Endodermal cell (in vitro differentiated cells): ENCODE data around the gene TCEA3. TPM values are rescaled to one million over a fixed set of nuclear protein-coding genes. Genes with fewer than 3 reads are reported as not detected.

Experiments
- DNase-seq: peaks from one replicate; pipeline ENCODE4 v3.0.0-alpha.2; 2017
- H3K27ac ChIP-seq: 2 replicates; pipeline ENCODE4 v1.5.1; 2013; ENCODE audit warnings: mild to moderate bottlenecking, low read depth, low read length, moderate library complexity
- H3K27me3 ChIP-seq: 2 replicates; pipeline ENCODE4 v1.6.1; 2013; ENCODE audit warnings: mild to moderate bottlenecking, low read length, moderate library complexity; ENCODE audit not compliant: insufficient read depth, control insufficient read depth, poor library complexity, severe bottlenecking
- H3K36me3 ChIP-seq: 2 replicates; pipeline ENCODE4 v1.7.0; 2013; ENCODE audit warnings: mild to moderate bottlenecking, low read length, moderate library complexity; ENCODE audit not compliant: control insufficient read depth, insufficient read depth
- H3K4me1 ChIP-seq: one replicate; pipeline ENCODE4 v1.7.0; 2013; ENCODE audit warnings: low read length; ENCODE audit not compliant: control insufficient read depth, insufficient read depth
- H3K4me3 ChIP-seq: 2 replicates; pipeline ENCODE4 v1.5.1; 2013; ENCODE audit warnings: mild to moderate bottlenecking, low read length, moderate library complexity
- H3K9ac ChIP-seq: 2 replicates; pipeline ENCODE4 v1.6.1; 2013; ENCODE audit warnings: mild to moderate bottlenecking, low read length, moderate library complexity; ENCODE audit not compliant: poor library complexity, severe bottlenecking; ENCODE audit errors: extremely low read depth
- H3K9me3 ChIP-seq: 2 replicates; pipeline ENCODE4 v1.6.1; 2013; ENCODE audit warnings: mild to moderate bottlenecking, low read length, moderate library complexity; ENCODE audit not compliant: control insufficient read depth
- H3K27ac Mint-ChIP-seq: 2 replicates; pipeline ENCODE4 v1.8.0; 2020; ENCODE audit warnings: mixed read lengths
- H3K27me3 Mint-ChIP-seq: 2 replicates; pipeline ENCODE4 v1.8.0; 2021; ENCODE audit warnings: mild to moderate bottlenecking, mixed read lengths; ENCODE audit not compliant: insufficient read depth
- H3K36me3 Mint-ChIP-seq: 2 replicates; pipeline ENCODE4 v1.8.0; 2020; ENCODE audit warnings: low read depth, mixed read lengths
- H3K4me1 Mint-ChIP-seq: 2 replicates; pipeline ENCODE4 v1.8.0; 2020; ENCODE audit warnings: mixed read lengths
- H3K4me3 Mint-ChIP-seq: 2 replicates; pipeline ENCODE4 v1.8.0; 2020; ENCODE audit warnings: mild to moderate bottlenecking, moderate library complexity, mixed read lengths
- H3K9me3 Mint-ChIP-seq: 2 replicates; pipeline ENCODE4 v1.8.0; 2020; ENCODE audit warnings: mild to moderate bottlenecking, mixed read lengths
- WGBS, 2 experiments: methylation state at CpG; one replicate each; pipeline versions ENCODE4 v1.1.5 to v1.1.7; 2013; ENCODE audit warnings: missing lambda C conversion rate in 2 of 2, mixed read lengths in 1 of 2; ENCODE audit not compliant: insufficient coverage in 1 of 2, insufficient read length in 1 of 2; 5-methylcytosine and 5-hydroxymethylcytosine counted together
- total RNA-seq, 2 donors: library from RNA; stranded (reverse); fragmentation: NEBNext Ultra II Directional in 1 of 2; extraction: Animal tissue kit (Norgen Biotek cat#: 25700) in 1 of 2; gene quantifications; 2 replicates in 1 of 2; 3 replicates in 1 of 2; pipeline ENCODE4 v1.2.1, GENCODE V29; 2021
- TF ChIP-seq, protein P1 (sequence below): fragments of 200-600 bp; sonication (generic); conservative IDR thresholded peaks from 2 replicates; pipeline ENCODE4 v1.5.0; 2021; ENCODE audit warnings: antibody characterized with exemption, mild to moderate bottlenecking

The TCEA3 gene
- total RNA-seq, 2 donors from 2014 or later: 4.0 to 4.7 TPM

DNA sequence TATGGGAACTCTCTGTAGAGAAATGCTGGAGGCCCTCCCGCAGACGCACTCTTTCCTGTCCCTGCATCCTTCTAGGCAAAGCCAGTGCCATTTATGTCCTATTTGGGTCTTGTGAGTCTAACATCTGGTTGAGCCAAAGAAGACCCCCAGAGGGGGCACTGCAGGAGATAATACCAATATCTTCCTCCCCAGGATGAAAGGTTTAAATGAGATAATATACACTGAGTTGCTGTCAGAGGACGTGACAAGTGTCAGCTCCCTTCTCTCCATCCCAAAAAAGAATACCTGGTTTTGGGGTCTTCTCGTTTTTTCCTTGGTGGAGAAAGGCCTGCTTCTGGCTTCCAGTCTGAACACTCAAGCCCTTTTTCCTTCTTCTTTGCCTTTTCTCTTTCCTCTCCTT lies 7.6 kb downstream of the TCEA3 start:
- Histone ChIP-seq H3K9me3 (no peaks in the 10 kb centered on the region), H3K9ac (no peak overlapping the region), H3K27ac (no peak overlapping the region), H3K4me1 (no peaks in the 10 kb centered on the region), H3K4me3 (no peak overlapping the region), H3K36me3 (no peaks in the 10 kb centered on the region), H3K27me3 (peaks cover 48% of the 10 kb centered on the region)
- Mint-ChIP-seq H3K36me3 (no peaks in the 10 kb centered on the region), H3K4me1 (peaks cover 5% of the 10 kb centered on the region), H3K9me3 (no peaks in the 10 kb centered on the region), H3K27ac (no peak overlapping the region), H3K4me3 (no peak overlapping the region), H3K27me3 (peaks cover 81% of the 10 kb centered on the region)
- WGBS, 2 experiments: 73 to 86% methylated on average over 4 of the region's 4 CpGs
- no peak for DNase-seq
- TF ChIP-seq, protein P1, sequence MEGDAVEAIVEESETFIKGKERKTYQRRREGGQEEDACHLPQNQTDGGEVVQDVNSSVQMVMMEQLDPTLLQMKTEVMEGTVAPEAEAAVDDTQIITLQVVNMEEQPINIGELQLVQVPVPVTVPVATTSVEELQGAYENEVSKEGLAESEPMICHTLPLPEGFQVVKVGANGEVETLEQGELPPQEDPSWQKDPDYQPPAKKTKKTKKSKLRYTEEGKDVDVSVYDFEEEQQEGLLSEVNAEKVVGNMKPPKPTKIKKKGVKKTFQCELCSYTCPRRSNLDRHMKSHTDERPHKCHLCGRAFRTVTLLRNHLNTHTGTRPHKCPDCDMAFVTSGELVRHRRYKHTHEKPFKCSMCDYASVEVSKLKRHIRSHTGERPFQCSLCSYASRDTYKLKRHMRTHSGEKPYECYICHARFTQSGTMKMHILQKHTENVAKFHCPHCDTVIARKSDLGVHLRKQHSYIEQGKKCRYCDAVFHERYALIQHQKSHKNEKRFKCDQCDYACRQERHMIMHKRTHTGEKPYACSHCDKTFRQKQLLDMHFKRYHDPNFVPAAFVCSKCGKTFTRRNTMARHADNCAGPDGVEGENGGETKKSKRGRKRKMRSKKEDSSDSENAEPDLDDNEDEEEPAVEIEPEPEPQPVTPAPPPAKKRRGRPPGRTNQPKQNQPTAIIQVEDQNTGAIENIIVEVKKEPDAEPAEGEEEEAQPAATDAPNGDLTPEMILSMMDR: no peak

- H3K4me3 Mint-ChIP-seq: no peak overlapping the region
- no peak overlapping the region for H3K27ac ChIP-seq
- peaks cover 7% of the 10 kb centered on the region for H3K27me3 ChIP-seq
Measured at GRCh38 chr1:23408797-23409290, 15.7 kb downstream of the TCEA3 start.

DNA sequence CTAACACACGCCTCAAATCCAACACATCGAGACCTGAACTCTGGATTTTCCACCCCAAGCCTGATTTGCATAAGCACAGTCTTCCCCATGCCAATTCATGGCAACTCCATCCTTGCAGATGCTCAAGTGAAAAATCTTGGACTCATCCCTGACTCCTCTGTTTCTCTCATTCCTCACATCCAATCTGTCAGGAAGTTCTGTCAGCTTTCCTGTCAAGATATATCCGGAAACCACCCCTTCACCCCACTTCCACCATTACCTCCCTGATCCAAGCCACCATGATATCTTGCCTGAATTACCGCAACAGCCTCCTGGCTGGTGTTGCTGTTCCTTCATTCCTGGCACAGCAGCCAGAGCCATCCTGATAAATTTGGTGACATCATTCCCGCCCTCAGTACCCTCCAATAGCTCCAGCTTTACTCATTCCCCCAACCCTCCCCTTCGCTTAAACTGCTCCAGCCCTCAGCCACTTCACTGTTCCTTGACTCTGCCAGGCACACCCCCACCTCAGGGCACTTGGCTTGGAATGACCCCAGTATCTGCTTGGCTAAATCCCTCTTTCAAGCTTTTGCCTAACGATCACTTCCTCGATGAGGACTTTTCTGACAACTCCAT lies 17.4 kb downstream of the TCEA3 start:
- no peak overlapping the region for H3K27ac Mint-ChIP-seq
- no peaks in the 10 kb centered on the region for H3K36me3 Mint-ChIP-seq
- Histone ChIP-seq H3K9ac (no peak overlapping the region), H3K4me1 (no peaks in the 10 kb centered on the region), H3K36me3 (no peaks in the 10 kb centered on the region), H3K27me3 (peaks cover 15% of the 10 kb centered on the region), H3K4me3 (no peak overlapping the region), H3K9me3 (no peaks in the 10 kb centered on the region), H3K27ac (no peak overlapping the region)
- H3K4me1 Mint-ChIP-seq: peaks cover 10% of the 10 kb centered on the region
- 85 to 93% methylated on average over 8 of the region's 8 CpGs for WGBS, 2 experiments
- H3K27me3 Mint-ChIP-seq: peaks cover 35% of the 10 kb centered on the region
- no peak overlapping the region for H3K4me3 Mint-ChIP-seq
- DNase-seq: no peak
- TF ChIP-seq, protein P1: no peak
- no peaks in the 10 kb centered on the region for H3K9me3 Mint-ChIP-seq

More at GRCh38 chr1:23408797-23409290, 15.7 kb downstream of the TCEA3 start:
- no peaks in the 10 kb centered on the region for H3K36me3 Mint-ChIP-seq
- no peaks in the 10 kb centered on the region for H3K9me3 ChIP-seq
- no peaks in the 10 kb centered on the region for H3K4me1 ChIP-seq
- no peak overlapping the region for H3K27ac Mint-ChIP-seq
- H3K9ac ChIP-seq: no peak overlapping the region
- no peak overlapping the region for H3K4me3 ChIP-seq
- WGBS, 2 experiments: 87 to 94% methylated on average over 3 to 7 of the region's 7 CpGs
- H3K9me3 Mint-ChIP-seq: no peaks in the 10 kb centered on the region
- no peak for DNase-seq
- no peaks in the 10 kb centered on the region for H3K36me3 ChIP-seq
- peaks cover 5% of the 10 kb centered on the region for H3K4me1 Mint-ChIP-seq
- H3K27me3 Mint-ChIP-seq: peaks cover 26% of the 10 kb centered on the region
- TF ChIP-seq, protein P1: no peak
